SK-N-SH (cell line): ENCODE data around the gene TANGO6. TPM values are rescaled to one million over a fixed set of nuclear protein-coding genes. Genes with fewer than 3 reads are reported as not detected.

Experiments
- CTCF ChIA-PET: fragments of 300-600, 350-600 bp; formaldehyde crosslinking; extraction: SDS; loops from one replicate; lab custom pipeline; 2021; lab: Yijun Ruan, JAX
- POLR2A ChIA-PET: fragments of 350-600 bp; sonication (Branson Sonifier 250); formaldehyde crosslinking; extraction: SDS; loops from one replicate; lab custom pipeline; 2020; ENCODE audit warnings: antibody characterized with exemption, inconsistent platforms; lab: Yijun Ruan, JAX
- DNase-seq: peaks from one replicate; pipeline ENCODE4 v3.0.0; 2012
- H2AFZ ChIP-seq: fragments of 200-600 bp; sonication (generic); 2 replicates; pipeline ENCODE4 v1.8.1; 2016; ENCODE audit warnings: antibody characterized with exemption, mild to moderate bottlenecking, low read depth
- H3F3A ChIP-seq: fragments of 200-600 bp; sonication (generic); replicated peaks from 2 replicates; pipeline ENCODE3; 2016; ENCODE audit warnings: antibody characterized with exemption, mild to moderate bottlenecking; ENCODE audit not compliant: insufficient read depth
- H3K27ac ChIP-seq, 2 experiments: fragments of 200-500 bp in 1 of 2; fragments of 200-600 bp in 1 of 2; sonication (Bioruptor generic) in 1 of 2; sonication (generic), shearing (Covaris generic) in 1 of 2; 2 replicates each; pipeline versions ENCODE4 v1.5.1 to v1.6.1; 2014 to 2016; ENCODE audit warnings: low read depth in 2 of 2, inconsistent platforms in 1 of 2, low read length in 1 of 2, mild to moderate bottlenecking in 1 of 2, mixed read lengths in 1 of 2
- H3K27me3 ChIP-seq: fragments of 200-600 bp; sonication (generic), shearing (Covaris generic); 2 replicates; pipeline ENCODE4 v1.6.1; 2016; ENCODE audit warnings: mixed run types; ENCODE audit not compliant: insufficient read depth
- H3K36me3 ChIP-seq, 2 experiments: fragments of 200-500 bp in 1 of 2; fragments of 200-600 bp in 1 of 2; sonication (Bioruptor generic) in 1 of 2; sonication (generic) in 1 of 2; replicated peaks in 1 of 2; 2 replicates each; pipeline versions ENCODE3 to v1.5.1; 2014 to 2016; ENCODE audit warnings: low read length in 1 of 2, mild to moderate bottlenecking in 1 of 2; ENCODE audit not compliant: insufficient read depth in 2 of 2, control insufficient read depth in 1 of 2
- H3K4me1 ChIP-seq, 2 experiments: fragments of 200-500 bp in 1 of 2; fragments of 200-600 bp in 1 of 2; sonication (Bioruptor generic) in 1 of 2; sonication (generic), shearing (Covaris generic) in 1 of 2; 2 replicates each; pipeline versions ENCODE4 v1.5.1 to v1.6.1; 2014 to 2016; ENCODE audit warnings: low read depth in 1 of 2, low read length in 1 of 2, mixed run types in 1 of 2; ENCODE audit not compliant: insufficient read depth in 2 of 2, control insufficient read depth in 1 of 2
- H3K4me2 ChIP-seq: fragments of 200-600 bp; sonication (generic), shearing (Covaris generic); 2 replicates; pipeline ENCODE4 v1.6.1; 2017; ENCODE audit warnings: mixed run types
- H3K4me3 ChIP-seq, 2 experiments: fragments of 200-500 bp in 1 of 2; fragments of 200-600 bp in 1 of 2; sonication (Bioruptor generic) in 1 of 2; sonication (generic), shearing (Covaris generic) in 1 of 2; 2 replicates each; pipeline versions ENCODE4 v1.5.1 to v1.8.1; 2014 to 2016; ENCODE audit warnings: low read depth in 2 of 2, inconsistent platforms in 1 of 2, low read length in 1 of 2, mild to moderate bottlenecking in 1 of 2, mixed read lengths in 1 of 2, moderate library complexity in 1 of 2
- H3K79me2 ChIP-seq: fragments of 200-600 bp; sonication (generic); 2 replicates; pipeline ENCODE4 v1.8.1; 2017; ENCODE audit warnings: mild to moderate bottlenecking; ENCODE audit not compliant: insufficient read depth
- H3K9ac ChIP-seq: fragments of 200-600 bp; sonication (generic); 2 replicates; pipeline ENCODE4 v1.6.1; 2017; ENCODE audit warnings: mixed run types
- H3K9me2 ChIP-seq: fragments of 200-600 bp; sonication (generic); 2 replicates; pipeline ENCODE4 v1.6.1; 2017; ENCODE audit warnings: mixed run types
- H3K9me3 ChIP-seq: fragments of 200-600 bp; sonication (generic); 2 replicates; pipeline ENCODE4 v1.6.1; 2017; ENCODE audit warnings: mixed run types, mild to moderate bottlenecking, moderate library complexity
- H4K20me1 ChIP-seq: fragments of 200-600 bp; sonication (generic); 2 replicates; pipeline ENCODE4 v1.6.1; 2017; ENCODE audit warnings: mild to moderate bottlenecking, mixed run types; ENCODE audit not compliant: insufficient read depth
- ELF1 ChIP-seq: IDR thresholded peaks from 2 replicates; pipeline ENCODE4 v1.4.0; 2012
- EZH2phosphoT487 ChIP-seq: fragments of 200-600 bp; sonication (generic); IDR thresholded peaks from 2 replicates; pipeline ENCODE4 v1.6.1; 2017; ENCODE audit warnings: low read depth, mixed run types, mild to moderate bottlenecking, antibody characterized with exemption, moderate library complexity, borderline replicate concordance
- FOSL2 ChIP-seq: IDR thresholded peaks from 2 replicates; pipeline ENCODE4 v1.4.0; 2012; ENCODE audit warnings: low read depth, mild to moderate bottlenecking, moderate library complexity, borderline replicate concordance
- NFIC ChIP-seq: IDR thresholded peaks from 2 replicates; pipeline ENCODE4 v1.4.0; 2012; ENCODE audit warnings: borderline replicate concordance
- NRF1 ChIP-seq: IDR thresholded peaks from 2 replicates; pipeline ENCODE4 v1.6.1; 2012; ENCODE audit warnings: low read depth, mild to moderate bottlenecking, low read length
- POLR2AphosphoS5 ChIP-seq: IDR thresholded peaks from 2 replicates; pipeline ENCODE4 v1.6.1; 2012; ENCODE audit warnings: low read depth, low read length
- RAD21 ChIP-seq: IDR thresholded peaks from 2 replicates; pipeline ENCODE4 v1.6.1; 2012; ENCODE audit warnings: mild to moderate bottlenecking, low read length
- RCOR1 ChIP-seq: fragments of 150-350 bp; IDR thresholded peaks from 2 replicates; pipeline ENCODE4 v1.6.1; 2017; ENCODE audit warnings: antibody characterized with exemption, low read length
- RFX5 ChIP-seq: IDR thresholded peaks from 2 replicates; pipeline ENCODE4 v1.6.1; 2012; ENCODE audit warnings: mild to moderate bottlenecking, improper control_type of control experiment, low read length
- SIN3A ChIP-seq: IDR thresholded peaks from 2 replicates; pipeline ENCODE4 v1.6.1; 2012; ENCODE audit warnings: low read depth, mild to moderate bottlenecking, low read length, moderate library complexity, borderline replicate concordance
- SMC3 ChIP-seq: IDR thresholded peaks from 2 replicates; pipeline ENCODE4 v1.6.1; 2012; ENCODE audit warnings: low read depth, low read length, improper control_type of control experiment
- TEAD4 ChIP-seq: IDR thresholded peaks from 2 replicates; pipeline ENCODE4 v1.4.0; 2012; ENCODE audit warnings: mild to moderate bottlenecking, borderline replicate concordance; ENCODE audit not compliant: insufficient read depth
- YY1 ChIP-seq: IDR thresholded peaks from 2 replicates; pipeline ENCODE4 v1.4.0; 2012; ENCODE audit warnings: low read depth, mild to moderate bottlenecking
- WGBS: methylation state at CpG from one replicate; pipeline ENCODE4 v1.1.6; 2017; ENCODE audit warnings: low lambda C conversion rate; 5-methylcytosine and 5-hydroxymethylcytosine counted together
- polyA plus RNA-seq, 3 experiments: library from polyadenylated mRNA; depleted of rRNA; stranded (reverse); fragments of >200 nt; gene quantifications; 2 replicates each; pipeline ENCODE4 v1.2.3, GENCODE V29; 2012
- TF ChIP-seq, protein P1 (sequence below): IDR thresholded peaks from 2 replicates; pipeline ENCODE4 v1.6.1; 2012; ENCODE audit warnings: mild to moderate bottlenecking, low read depth, low read length, moderate library complexity
- TF ChIP-seq, protein P2 (sequence below): IDR thresholded peaks from 2 replicates; pipeline ENCODE4 v1.4.0; 2012; ENCODE audit warnings: low read depth
- TF ChIP-seq, protein P3 (sequence below): fragments of 150-350 bp; IDR thresholded peaks from 2 replicates; pipeline ENCODE4 v1.6.1; 2017; ENCODE audit warnings: antibody characterized with exemption, low read length, low read depth, borderline replicate concordance
- TF ChIP-seq, protein P4 (sequence below): IDR thresholded peaks from 2 replicates; pipeline ENCODE4 v1.4.0; 2012; ENCODE audit warnings: low read depth, borderline replicate concordance

TANGO6 gene
- polyA plus RNA-seq, 1 of the 3 experiments (the other 2 are of a cell fraction) = 5.5 TPM

DNA sequence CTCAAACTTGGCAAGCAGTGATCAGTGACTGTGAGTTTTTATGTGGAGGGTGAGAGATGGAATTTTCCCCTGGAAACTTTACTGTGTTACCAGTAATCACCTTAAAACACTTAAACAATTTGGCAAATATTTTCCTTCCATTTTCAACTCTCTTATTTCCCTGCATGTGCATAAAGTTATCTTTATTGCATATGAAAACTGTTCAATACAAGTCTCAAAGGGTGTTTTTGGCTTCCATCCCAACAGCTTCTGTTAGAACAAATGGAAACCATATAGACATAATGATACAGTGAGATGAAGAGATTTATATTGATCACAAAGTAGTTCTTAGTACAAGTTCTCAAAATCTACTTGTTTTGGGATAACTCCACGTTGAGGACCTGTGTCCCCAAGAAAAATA lies 36.4 kb upstream of the TANGO6 start:
- WGBS = 29% methylated on average over 1 of the region's 1 CpG
- no peaks in the 10 kb centered on the region for H3K79me2 ChIP-seq
- no peaks in the 10 kb centered on the region for H4K20me1 ChIP-seq
- H3K9me2 ChIP-seq = no peaks in the 10 kb centered on the region
- ChIA-PET CTCF (interaction anchor here (0.6 to 2.4 kb wide), 4 partner anchors 149 to 317 kb away, joined by 3 to 11 read pairs (median 4); no protein-coding TSS in a partner anchor), POLR2A (no interaction called here)
- no peaks in the 10 kb centered on the region for H3K4me1 ChIP-seq
- no peaks in the 10 kb centered on the region for H3K36me3 ChIP-seq
- TF ChIP-seq POLR2AphosphoS5 = no peak
- no peak for TF ChIP-seq NFIC
- TF ChIP-seq ELF1 = no peak
- TF ChIP-seq RAD21 = no peak
- TF ChIP-seq FOSL2 = no peak
- TF ChIP-seq, protein P1, sequence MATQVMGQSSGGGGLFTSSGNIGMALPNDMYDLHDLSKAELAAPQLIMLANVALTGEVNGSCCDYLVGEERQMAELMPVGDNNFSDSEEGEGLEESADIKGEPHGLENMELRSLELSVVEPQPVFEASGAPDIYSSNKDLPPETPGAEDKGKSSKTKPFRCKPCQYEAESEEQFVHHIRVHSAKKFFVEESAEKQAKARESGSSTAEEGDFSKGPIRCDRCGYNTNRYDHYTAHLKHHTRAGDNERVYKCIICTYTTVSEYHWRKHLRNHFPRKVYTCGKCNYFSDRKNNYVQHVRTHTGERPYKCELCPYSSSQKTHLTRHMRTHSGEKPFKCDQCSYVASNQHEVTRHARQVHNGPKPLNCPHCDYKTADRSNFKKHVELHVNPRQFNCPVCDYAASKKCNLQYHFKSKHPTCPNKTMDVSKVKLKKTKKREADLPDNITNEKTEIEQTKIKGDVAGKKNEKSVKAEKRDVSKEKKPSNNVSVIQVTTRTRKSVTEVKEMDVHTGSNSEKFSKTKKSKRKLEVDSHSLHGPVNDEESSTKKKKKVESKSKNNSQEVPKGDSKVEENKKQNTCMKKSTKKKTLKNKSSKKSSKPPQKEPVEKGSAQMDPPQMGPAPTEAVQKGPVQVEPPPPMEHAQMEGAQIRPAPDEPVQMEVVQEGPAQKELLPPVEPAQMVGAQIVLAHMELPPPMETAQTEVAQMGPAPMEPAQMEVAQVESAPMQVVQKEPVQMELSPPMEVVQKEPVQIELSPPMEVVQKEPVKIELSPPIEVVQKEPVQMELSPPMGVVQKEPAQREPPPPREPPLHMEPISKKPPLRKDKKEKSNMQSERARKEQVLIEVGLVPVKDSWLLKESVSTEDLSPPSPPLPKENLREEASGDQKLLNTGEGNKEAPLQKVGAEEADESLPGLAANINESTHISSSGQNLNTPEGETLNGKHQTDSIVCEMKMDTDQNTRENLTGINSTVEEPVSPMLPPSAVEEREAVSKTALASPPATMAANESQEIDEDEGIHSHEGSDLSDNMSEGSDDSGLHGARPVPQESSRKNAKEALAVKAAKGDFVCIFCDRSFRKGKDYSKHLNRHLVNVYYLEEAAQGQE = no peak
- no peak overlapping the region for H3K27ac ChIP-seq
- no peak overlapping the region for H3K4me2 ChIP-seq
- H3K9me3 ChIP-seq = no peaks in the 10 kb centered on the region
- DNase-seq = no peak
- no peak overlapping the region for H3K9ac ChIP-seq
- no peaks in the 10 kb centered on the region for H3F3A ChIP-seq
- no peak overlapping the region for H3K4me3 ChIP-seq
- no peak overlapping the region for H2AFZ ChIP-seq
- H3K27me3 ChIP-seq = no peaks in the 10 kb centered on the region

DNA sequence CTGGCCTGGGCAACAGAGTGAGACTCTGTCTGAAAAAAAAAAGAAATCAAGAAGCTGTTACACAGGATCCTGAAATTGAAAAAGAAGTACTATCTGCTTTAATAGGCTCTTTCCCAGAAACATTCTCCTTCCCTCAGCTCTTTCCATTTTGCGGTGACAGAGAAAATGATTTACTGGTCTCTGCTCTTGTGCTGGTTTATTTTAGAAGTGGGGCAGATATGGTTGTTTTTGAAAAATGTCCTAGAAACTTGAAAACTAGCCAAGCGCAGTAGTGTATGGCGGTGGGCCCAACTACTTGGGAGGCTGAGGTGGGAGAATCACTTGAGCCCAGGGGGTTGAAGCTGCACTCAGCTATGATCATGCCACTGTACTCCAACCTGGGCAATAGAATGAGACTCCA lies 28.8 kb upstream of the TANGO6 start:
- Histone ChIP-seq H3K27ac (no peak overlapping the region), H3K9me3 (no peaks in the 10 kb centered on the region), H4K20me1 (no peaks in the 10 kb centered on the region), H3K4me1 (no peaks in the 10 kb centered on the region), H2AFZ (no peak overlapping the region), H3K4me3 (no peak overlapping the region), H3K9ac (no peak overlapping the region), H3K4me2 (no peak overlapping the region), H3K79me2 (no peaks in the 10 kb centered on the region), H3K9me2 (no peaks in the 10 kb centered on the region), H3F3A (no peaks in the 10 kb centered on the region), H3K36me3 (no peaks in the 10 kb centered on the region), H3K27me3 (no peaks in the 10 kb centered on the region; the same call in 1 of the 2 replicates)
- DNase-seq = no peak
- CTCF ChIA-PET = interaction anchor here (1.1 to 1.4 kb wide), 3 partner anchors 14 to 224 kb away, joined by 4 to 6 read pairs (median 4); no protein-coding TSS in a partner anchor
- 89% methylated on average over 3 of the region's 3 CpGs for WGBS
- POLR2A ChIA-PET = no interaction called here
- TF ChIP-seq, protein P2, sequence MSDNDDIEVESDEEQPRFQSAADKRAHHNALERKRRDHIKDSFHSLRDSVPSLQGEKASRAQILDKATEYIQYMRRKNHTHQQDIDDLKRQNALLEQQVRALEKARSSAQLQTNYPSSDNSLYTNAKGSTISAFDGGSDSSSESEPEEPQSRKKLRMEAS = no peak
- TF ChIP-seq TEAD4 = no peak
- TF ChIP-seq, protein P3, sequence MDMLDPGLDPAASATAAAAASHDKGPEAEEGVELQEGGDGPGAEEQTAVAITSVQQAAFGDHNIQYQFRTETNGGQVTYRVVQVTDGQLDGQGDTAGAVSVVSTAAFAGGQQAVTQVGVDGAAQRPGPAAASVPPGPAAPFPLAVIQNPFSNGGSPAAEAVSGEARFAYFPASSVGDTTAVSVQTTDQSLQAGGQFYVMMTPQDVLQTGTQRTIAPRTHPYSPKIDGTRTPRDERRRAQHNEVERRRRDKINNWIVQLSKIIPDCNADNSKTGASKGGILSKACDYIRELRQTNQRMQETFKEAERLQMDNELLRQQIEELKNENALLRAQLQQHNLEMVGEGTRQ = no peak
- TF ChIP-seq SMC3 = no peak
- no peak for TF ChIP-seq SIN3A
- TF ChIP-seq RFX5 = no peak
- no peak for TF ChIP-seq POLR2AphosphoS5
- no peak for TF ChIP-seq RCOR1
- no peak for TF ChIP-seq EZH2phosphoT487
- no peak for TF ChIP-seq NRF1
- TF ChIP-seq, protein P1 = no peak
- no peak for TF ChIP-seq YY1
- TF ChIP-seq, protein P4, sequence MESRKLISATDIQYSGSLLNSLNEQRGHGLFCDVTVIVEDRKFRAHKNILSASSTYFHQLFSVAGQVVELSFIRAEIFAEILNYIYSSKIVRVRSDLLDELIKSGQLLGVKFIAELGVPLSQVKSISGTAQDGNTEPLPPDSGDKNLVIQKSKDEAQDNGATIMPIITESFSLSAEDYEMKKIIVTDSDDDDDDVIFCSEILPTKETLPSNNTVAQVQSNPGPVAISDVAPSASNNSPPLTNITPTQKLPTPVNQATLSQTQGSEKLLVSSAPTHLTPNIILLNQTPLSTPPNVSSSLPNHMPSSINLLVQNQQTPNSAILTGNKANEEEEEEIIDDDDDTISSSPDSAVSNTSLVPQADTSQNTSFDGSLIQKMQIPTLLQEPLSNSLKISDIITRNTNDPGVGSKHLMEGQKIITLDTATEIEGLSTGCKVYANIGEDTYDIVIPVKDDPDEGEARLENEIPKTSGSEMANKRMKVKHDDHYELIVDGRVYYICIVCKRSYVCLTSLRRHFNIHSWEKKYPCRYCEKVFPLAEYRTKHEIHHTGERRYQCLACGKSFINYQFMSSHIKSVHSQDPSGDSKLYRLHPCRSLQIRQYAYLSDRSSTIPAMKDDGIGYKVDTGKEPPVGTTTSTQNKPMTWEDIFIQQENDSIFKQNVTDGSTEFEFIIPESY = no peak
